ENCODE measurements around the gene SMYD1.
"Not testable (repeated sequence)": the region's sequence is repeated elsewhere in the genome, so short reads cannot be mapped to it uniquely, and the experiment has no call there.

The SMYD1 gene

GRCh38 chr2:88067598-88067997 lies at the start of gene SMYD1:
SMYD1 (plus strand) TSS chr2:88067825; CDS start chr2:88067865, 40 bp downstream.
- no peak for DNase-seq

GRCh38 chr2:88018077-88018805 lies 49.4 kb upstream of the SMYD1 start:
- not testable (repeated sequence) for DNase-seq

- no peak for DNase-seq
Measured at GRCh38 chr2:88018909-88019308, 48.7 kb upstream of the SMYD1 start.

- no peak for DNase-seq
Measured at GRCh38 chr2:88019985-88020384, 47.6 kb upstream of the SMYD1 start.

- no peak for DNase-seq
Measured at GRCh38 chr2:88022669-88022921, 45.0 kb upstream of the SMYD1 start.

- no peak for DNase-seq
Measured at GRCh38 chr2:88024509-88024908, 43.1 kb upstream of the SMYD1 start.

GRCh38 chr2:88027697-88028389 lies 39.8 kb upstream of the SMYD1 start:
- DNase-seq: no peak

- DNase-seq: no peak
Measured at GRCh38 chr2:88028931-88029330, 38.7 kb upstream of the SMYD1 start.

GRCh38 chr2:88032070-88032702 lies 35.4 kb upstream of the SMYD1 start:
- no peak for DNase-seq

- no peak for DNase-seq
Measured at GRCh38 chr2:88036182-88036581, 31.4 kb upstream of the SMYD1 start.

GRCh38 chr2:88036606-88037005 lies 31.0 kb upstream of the SMYD1 start:
- DNase-seq: no peak

- DNase-seq: no peak
Measured at GRCh38 chr2:88038263-88039105, 29.1 kb upstream of the SMYD1 start.

GRCh38 chr2:88042476-88042875 lies 25.1 kb upstream of the SMYD1 start:
- no peak for DNase-seq

GRCh38 chr2:88045561-88045960 lies 22.1 kb upstream of the SMYD1 start:
- not testable (repeated sequence) for DNase-seq

GRCh38 chr2:88048541-88048940 lies 19.1 kb upstream of the SMYD1 start:
- DNase-seq: no peak

GRCh38 chr2:88049622-88050021 lies 18.0 kb upstream of the SMYD1 start:
- no peak for DNase-seq

GRCh38 chr2:88051792-88052191 lies 15.8 kb upstream of the SMYD1 start:
- DNase-seq: no peak

- DNase-seq: no peak
Measured at GRCh38 chr2:88053296-88053695, 14.3 kb upstream of the SMYD1 start.

GRCh38 chr2:88053934-88054781 lies 13.5 kb upstream of the SMYD1 start:
- no peak for DNase-seq

GRCh38 chr2:88054782-88055370 lies 12.7 kb upstream of the SMYD1 start:
- DNase-seq: no peak

GRCh38 chr2:88055371-88056128 lies 12.1 kb upstream of the SMYD1 start, which contains the start of gene KRCC1:
KRCC1 (minus strand) TSS chr2:88055783; CDS start chr2:88028563, 27,220 bp downstream.
- DNase-seq: peak; percentile 87

Measured in 8988T (cell line).